Stimulated activated CD8-positive, alpha-beta memory T cell treated with anti-CD3 and anti-CD28 coated beads, Interleukin-12 subunit alpha, Interleukin-12 subunit beta, amount 100 ng/mL, for 24 hours (primary cell): ENCODE data around the gene CCDC174.
"Not testable (repeated sequence)": the region's sequence is repeated elsewhere in the genome, so short reads cannot be mapped to it uniquely, and the experiment has no call there.

Experiments used
- DNase-seq: peaks from one replicate; pipeline ENCODE4 v3.0.0-alpha.2; 2020; ENCODE audit errors: extremely low read depth

The CCDC174 gene

DNA sequence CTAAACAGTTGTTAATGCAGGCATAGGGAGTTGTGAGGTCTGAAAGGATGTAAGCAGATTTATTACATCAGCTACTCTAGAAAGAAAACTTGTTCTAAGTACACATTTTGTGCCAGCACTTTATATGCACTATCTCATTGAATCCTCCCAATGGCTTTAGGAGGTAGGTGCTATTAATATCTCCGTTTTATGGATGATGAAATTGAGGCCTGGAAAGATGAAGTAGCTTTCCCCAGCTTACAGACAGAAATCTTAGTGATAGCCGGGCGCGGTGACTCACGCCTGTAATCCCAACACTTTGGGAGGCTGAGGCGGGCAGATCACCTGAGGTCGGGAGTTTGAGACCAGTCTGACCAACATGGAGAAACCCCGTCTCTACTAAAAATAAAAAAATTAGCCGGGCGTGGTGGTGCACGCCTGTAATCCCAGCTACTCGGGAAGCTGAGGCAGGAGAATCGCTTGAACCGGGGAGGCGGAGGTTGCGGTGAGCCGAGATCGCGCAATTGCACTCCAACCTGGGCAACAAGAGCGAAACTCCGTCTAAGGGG, 872 bp downstream of the CCDC174 start:
- DNase-seq, result not testable (repeated sequence)

GRCh38 chr3:14657579-14657978, 6.0 kb downstream of the CCDC174 start:
- DNase-seq, result no peak

DNA sequence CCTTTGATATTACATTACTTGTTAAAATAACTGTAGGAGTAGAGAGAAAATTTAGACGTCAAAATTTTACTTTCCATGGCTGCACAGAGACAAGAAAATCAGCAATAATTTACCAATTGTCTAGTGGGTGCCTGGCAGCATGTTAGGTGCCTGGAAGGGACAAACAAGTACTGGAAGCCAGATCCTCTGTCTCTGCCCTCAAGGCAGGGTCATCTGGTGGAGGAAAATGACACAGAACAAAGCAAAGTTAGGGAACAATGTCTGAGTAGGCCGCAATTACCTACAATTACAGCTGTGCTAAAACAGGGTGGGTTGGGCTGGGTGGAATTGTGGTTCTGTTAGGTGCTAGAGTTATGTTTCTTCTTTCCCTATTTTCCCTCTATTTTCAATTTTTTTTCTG, 7.4 kb downstream of the CCDC174 start:
- DNase-seq, result no peak

DNA sequence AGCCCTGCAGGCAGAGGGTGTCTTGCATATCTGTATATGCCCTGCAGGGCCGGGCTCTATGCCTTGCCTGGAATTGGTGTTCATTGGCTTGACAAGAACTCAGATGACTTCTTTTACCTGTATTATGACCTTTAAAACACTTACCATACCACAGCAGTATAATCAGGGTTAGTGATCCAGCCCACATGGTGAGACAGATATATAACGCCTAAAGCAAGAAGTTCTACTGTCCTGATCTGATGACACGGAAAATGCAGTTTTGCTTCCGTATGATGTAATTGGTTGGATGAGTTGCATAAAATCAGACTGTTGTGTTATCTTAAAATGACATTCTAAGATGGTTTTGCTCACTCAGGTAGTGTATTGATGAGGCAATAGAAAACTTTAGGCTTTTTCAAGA, 9.4 kb downstream of the CCDC174 start:
- no peak for DNase-seq

DNA sequence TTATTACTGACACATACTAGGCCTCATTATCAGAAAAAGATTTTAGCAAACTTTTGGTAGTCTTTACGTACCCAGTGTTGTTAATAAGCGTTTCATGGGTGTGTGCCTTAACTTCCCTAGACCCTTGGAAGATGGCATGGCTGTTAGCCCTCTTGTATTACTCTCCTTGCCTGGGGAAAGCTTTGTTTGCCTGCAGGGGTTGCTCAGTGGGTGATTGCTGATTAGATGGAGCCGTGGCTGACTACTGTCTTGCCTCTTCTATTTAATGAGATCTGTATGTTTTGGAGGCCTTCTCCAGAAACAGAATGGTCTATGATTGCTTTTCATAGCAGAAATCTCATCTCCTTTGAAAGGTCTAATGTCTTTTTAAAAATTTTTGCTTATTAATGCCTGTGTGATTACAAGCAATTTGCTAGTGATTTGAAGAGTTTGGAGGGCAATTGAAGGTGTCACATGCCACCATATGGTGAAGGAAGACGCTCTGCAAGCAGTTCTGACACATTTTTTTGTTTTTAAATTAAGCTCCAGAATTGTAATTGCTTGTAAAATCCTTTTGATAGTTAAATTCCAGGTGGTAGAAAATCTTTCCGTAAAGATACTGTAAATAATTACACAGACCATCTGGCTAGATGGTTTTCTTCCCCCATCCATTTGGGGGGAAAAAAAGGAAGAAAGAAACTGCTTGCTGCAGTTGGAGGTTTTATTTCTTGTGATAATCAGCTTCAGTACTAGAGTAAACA, 12.0 kb downstream of the CCDC174 start:
- no peak for DNase-seq

- no peak for DNase-seq
These were observed 12.6 kb downstream of the CCDC174 start for GRCh38 chr3:14664170-14664569.

DNA sequence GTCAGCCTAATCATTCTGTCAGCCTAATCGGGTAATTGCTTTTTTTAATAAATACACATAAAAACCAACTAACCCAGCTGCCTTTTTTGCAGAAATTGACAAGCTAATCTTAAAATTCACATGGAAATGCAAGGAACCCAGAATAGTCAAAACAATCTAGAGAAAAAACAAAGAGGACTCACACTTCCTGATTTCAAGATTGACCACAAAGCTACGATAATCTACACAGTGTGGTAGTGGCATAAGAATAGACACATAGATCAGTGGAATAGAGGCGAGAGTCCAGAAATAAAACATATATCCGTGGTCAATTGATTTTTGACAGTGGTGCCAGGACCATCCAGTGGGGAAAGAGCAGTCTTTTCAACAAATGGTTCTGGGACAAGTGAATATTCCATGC, 21.0 kb downstream of the CCDC174 start:
- DNase-seq, result no peak

- DNase-seq, result no peak
These were observed 23.3 kb downstream of the CCDC174 start, which contains the start of gene C3orf20 for GRCh38 chr3:14674841-14675240. TSS of gene C3orf20 (plus strand) at chr3:14675141. CDS start at chr3:14682714, 7,573 bp downstream.

DNA sequence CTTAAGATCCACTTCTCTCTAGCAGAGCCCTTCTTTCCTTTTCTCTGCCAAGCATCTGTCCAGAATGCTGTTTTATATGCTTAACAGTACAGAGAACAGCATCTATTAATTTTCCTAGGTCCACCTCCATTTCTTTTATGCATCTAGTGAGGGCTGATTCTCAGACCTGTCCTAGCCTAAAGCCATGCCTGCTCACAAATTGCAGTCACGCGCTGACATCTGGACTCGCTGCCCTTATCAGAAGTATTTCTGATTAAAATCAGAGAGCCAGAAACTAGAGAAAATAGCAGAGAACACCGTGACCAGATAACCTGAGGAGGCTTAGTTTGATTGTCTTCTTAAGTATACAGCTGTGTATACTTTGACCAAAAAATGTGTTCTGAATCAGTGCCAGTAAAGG, 25.3 kb downstream of the CCDC174 start:
- no peak for DNase-seq

- DNase-seq, result no peak
These were observed 26.5 kb downstream of the CCDC174 start for GRCh38 chr3:14678015-14678503.

DNA sequence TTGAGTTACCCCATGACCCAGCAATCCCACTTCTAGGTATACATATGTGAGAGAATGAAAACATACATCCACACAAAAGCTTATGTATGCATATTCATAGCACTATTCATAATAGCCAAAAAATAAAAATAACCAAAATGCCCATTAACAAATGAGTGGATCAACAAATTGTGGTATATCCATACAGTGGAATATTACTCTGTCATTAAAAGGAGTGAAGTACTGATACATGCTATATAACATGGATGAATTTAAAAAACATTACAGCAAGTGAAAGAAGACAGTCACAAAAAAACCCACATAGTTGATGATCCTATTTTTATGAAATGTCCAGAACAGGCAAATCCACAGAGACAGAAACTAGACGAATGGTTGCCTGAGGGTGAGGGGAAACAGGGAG, 28.6 kb downstream of the CCDC174 start:
- DNase-seq, result no peak

- no peak for DNase-seq
These were observed 29.2 kb downstream of the CCDC174 start for GRCh38 chr3:14680716-14681115.

GRCh38 chr3:14684447-14684846, 32.9 kb downstream of the CCDC174 start:
- no peak for DNase-seq

DNA sequence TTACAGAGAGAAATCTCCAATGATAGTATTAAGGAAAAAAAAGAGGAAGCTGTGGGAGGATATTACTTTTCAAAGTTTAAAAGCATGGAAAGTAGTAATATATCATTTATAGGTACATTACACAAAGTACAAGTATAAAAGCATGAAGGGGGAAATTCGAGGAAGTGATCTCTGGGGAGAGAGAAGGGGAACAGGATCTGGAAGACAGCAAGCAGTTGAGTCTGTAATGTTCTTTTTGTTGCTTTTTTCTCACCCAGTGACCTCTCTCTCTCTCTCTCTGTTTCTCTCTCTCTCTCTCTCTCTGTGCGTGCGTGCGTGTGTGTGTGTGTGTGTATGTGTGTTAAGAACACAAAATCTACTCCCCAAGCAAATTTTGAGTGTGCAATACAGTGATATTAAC, 33.6 kb downstream of the CCDC174 start:
- no peak for DNase-seq

DNA sequence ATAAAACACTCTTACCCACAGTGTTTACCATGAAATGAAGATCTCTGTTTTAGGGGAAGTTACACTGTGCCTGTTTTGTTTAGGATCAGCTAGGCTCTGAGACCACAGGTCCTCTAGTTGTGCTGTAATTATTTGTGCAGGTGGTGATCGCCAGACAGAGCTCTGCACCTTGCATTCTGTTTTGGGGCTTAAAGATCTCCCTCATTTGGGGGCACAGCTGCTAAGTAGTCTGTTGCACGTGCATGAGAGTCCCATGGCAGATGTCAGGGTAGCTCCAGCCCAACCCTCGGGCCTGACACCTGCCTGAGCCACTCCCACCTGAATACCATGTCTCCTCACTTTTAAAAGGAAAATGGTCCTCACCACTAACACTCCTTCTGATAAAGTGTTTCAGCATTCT, 35.8 kb downstream of the CCDC174 start:
- DNase-seq, result no peak

DNA sequence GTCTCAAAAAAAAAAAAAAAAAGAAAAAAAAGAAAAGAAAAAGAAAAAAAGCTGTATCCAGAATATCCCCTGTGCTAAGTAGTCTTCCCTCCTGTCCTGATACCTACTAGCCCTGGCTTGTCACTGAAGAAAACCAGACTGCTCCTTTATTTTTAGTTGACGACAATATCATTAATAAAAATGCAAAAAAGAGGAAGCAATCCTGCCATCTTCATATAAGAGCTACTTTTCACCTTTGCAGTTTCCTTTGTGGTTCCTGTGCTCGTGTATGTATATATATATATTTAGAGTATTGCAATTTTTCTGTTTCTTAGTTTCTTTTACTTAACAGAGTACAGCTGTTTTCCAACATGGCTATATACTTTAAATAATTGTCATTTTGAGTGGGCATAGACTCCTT, 37.0 kb downstream of the CCDC174 start:
- no peak for DNase-seq

DNA sequence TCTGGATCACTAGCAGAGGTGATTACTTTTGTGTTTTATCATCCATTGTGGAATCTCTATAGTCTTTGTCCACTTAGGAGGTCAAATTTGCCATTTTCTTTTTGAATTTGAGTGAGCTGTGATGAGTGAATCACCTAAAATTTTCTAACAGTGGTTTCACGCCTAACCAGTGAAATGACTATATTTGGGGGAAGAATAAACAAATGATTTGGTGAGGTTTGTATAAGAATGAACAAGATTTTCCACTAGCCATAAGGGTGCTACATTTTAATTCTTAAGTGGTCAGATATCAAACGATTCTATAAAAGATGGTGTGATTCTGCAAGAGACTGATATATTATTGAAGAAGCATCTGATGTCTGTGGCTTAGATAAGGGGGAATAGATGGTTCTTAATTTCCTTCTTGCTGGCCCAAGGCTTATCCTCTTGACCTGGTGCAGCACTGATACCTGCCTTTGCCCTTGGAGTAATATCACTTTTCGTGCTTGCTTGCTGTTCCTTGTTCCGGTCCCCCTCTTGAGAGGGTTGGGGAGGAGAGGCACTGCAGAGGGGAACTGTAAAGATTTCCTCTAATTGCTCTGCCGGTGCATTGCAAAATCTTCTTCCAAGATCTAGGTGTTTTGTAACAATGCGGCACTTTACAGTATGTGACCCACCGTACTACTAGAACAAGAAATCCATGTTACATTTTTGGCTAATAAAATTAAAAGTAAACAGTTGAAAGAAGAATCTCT, 37.9 kb downstream of the CCDC174 start:
- DNase-seq, result no peak

GRCh38 chr3:14691239-14691638, 39.7 kb downstream of the CCDC174 start:
- no peak for DNase-seq

DNA sequence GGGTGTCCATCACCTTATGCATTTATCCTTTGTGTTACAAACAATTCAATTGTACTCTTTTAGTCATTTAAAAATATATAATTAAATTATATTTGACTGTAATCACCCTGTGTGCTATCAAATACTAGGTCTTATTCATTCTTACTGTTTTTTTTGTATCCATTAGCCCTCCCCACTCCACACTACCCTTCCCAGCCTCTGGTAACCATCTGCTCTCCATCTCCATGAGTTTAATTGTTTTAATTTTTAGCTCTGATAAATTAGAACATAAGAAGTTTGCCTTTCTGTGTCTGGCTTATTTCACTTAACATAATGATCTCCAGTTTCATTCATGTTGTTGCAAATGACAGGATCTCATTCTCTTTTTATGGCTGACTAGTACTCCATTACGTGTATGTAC, 40.2 kb downstream of the CCDC174 start:
- no peak for DNase-seq

- DNase-seq, result no peak
These were observed 47.2 kb downstream of the CCDC174 start for GRCh38 chr3:14698601-14699244.

DNA sequence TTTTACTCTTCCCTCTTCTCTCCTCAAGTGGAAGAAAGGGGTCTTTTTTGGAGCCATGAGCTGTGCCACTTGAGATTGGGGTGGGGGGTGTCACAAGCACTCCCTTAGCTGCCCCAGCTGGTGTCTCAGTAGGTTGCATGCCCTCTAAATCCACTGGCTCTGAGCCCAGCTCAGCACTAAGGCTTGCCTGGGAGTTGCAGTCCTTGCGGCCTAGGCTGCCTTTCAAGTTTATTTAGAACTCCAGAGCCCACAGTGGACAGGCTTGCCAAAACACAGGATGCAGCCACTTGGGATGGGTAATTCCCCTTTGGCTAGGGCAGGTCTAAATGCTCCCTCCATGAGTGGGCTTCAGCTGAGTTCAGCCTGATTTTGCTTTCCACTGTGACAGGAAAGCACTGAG, 48.1 kb downstream of the CCDC174 start:
- no peak for DNase-seq

- no peak for DNase-seq
These were observed 49.3 kb downstream of the CCDC174 start for GRCh38 chr3:14700891-14701290.
